Measurements from ENCODE around the gene C3. TPM values are rescaled to one million over a fixed set of nuclear protein-coding genes. Genes with fewer than 3 reads are reported as not detected.
A peak's percentile ranks its signal among the peaks of the same experiment; 100 is the strongest.

The C3 gene
- total and polyA plus RNA-seq, 2 of the 13 experiments (the other 11 are each of a cell fraction or from before 2014, with no cell fraction given) = 1,455 to 6,272 TPM

GRCh38 chr19:6723108-6723618 lies 2.7 kb upstream of the C3 start (continued):
- TF ChIP-seq AFF4 (CRISPR knock-in tag; IDR thresholded peaks at IDR 0.05) = no peak
- no peak for TF ChIP-seq TBL1XR1 (IDR thresholded peaks at IDR 0.05; ENCODE audit: borderline replicate concordance, low read length, partially characterized antibody)
- TF ChIP-seq ETV5 (CRISPR knock-in tag; IDR thresholded peaks at IDR 0.05; ENCODE audit: borderline replicate concordance) = peak; percentile 86
- TF ChIP-seq CENPX (CRISPR knock-in tag; IDR thresholded peaks at IDR 0.05) = no peak
- TF ChIP-seq TRIM22 (IDR thresholded peaks at IDR 0.05) = no peak
- TF ChIP-seq REXO4 (CRISPR knock-in tag; IDR thresholded peaks at IDR 0.05; ENCODE audit: borderline replicate concordance) = no peak
- no peak for TF ChIP-seq ZNF383 (CRISPR knock-in tag; IDR thresholded peaks at IDR 0.05; ENCODE audit: borderline replicate concordance)
- TF ChIP-seq ZNF558 (CRISPR knock-in tag; IDR thresholded peaks at IDR 0.05; ENCODE audit: borderline replicate concordance) = no peak
- TF ChIP-seq EP300 (IDR thresholded peaks at IDR 0.05; ENCODE audit: low read depth in 2 of 2, low read length in 2 of 2) = peak; percentile 38 to 89; a peak in 3 of 4 replicates
- peak; percentile 90 for TF ChIP-seq EP300 (CRISPR knock-in tag; IDR thresholded peaks at IDR 0.05; ENCODE audit: borderline replicate concordance)
- no peak for TF ChIP-seq CBX2 (IDR thresholded peaks at IDR 0.05; ENCODE audit: low read depth, low read length)
- no peak for TF ChIP-seq CBX2 (CRISPR knock-in tag; IDR thresholded peaks at IDR 0.05; ENCODE audit: low read depth)
- peak; percentile 66 for TF ChIP-seq MAX (IDR thresholded peaks at IDR 0.05)
- no peak for TF ChIP-seq ZNF615 (CRISPR knock-in tag; IDR thresholded peaks at IDR 0.05; ENCODE audit: borderline replicate concordance)
- TF ChIP-seq ZNF598 (CRISPR knock-in tag; IDR thresholded peaks at IDR 0.05; ENCODE audit: borderline replicate concordance) = no peak
- TF ChIP-seq CREB3 (CRISPR knock-in tag; IDR thresholded peaks at IDR 0.05) = no peak
- TF ChIP-seq SOX13 (IDR thresholded peaks at IDR 0.05) = peak; percentile 53
- peak in 1 of 2 experiments; percentile 90; a peak in 2 of 4 replicates for TF ChIP-seq SOX13 (CRISPR knock-in tag; conservative IDR thresholded peaks at IDR 0.05 in 1 of 2, IDR thresholded peaks at IDR 0.05 in 1 of 2)
- no peak for TF ChIP-seq PHF8 (CRISPR knock-in tag; IDR thresholded peaks at IDR 0.05)
- 0 out of 2 replicates have a peak, but pooled peaks have one; percentile 44 for TF ChIP-seq HIVEP1 (CRISPR knock-in tag; IDR thresholded peaks at IDR 0.05)
- no peak for TF ChIP-seq KDM1A (CRISPR knock-in tag; IDR thresholded peaks at IDR 0.05)
- TF ChIP-seq RCOR2 (CRISPR knock-in tag; IDR thresholded peaks at IDR 0.05) = no peak
- TF ChIP-seq ZNF652 (CRISPR knock-in tag; IDR thresholded peaks at IDR 0.05; ENCODE audit: borderline replicate concordance, low read depth) = peak; percentile 99
